Measurements from ENCODE around the gene HPS1. TPM values are rescaled to one million over a fixed set of nuclear protein-coding genes. Genes with fewer than 3 reads are reported as not detected.

The HPS1 gene
- total RNA-seq, 4 donors from 2014 or later = 46.1 to 88.2 (median 63.0) TPM

DNA sequence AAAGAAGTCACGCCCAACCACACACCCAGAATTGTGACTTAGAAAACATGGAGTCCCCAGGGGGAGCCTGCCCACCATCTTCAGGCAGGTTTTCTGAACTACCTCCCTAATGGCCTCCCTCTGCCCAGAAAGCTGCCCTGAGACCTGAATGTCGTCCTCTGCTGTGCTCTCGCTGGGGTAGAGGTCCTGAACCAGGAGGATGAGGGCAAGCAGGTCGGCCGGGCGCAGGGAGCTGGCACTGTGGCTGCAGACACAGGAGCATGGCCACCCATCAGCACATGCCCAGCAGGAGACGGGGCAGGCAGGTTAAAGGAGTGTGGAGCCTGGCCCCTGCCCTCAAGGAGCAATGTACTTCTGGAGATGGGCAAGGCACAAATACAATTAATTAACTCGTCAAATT is 16.3 kb downstream of the HPS1 start:
- TF ChIP-seq, protein P1, sequence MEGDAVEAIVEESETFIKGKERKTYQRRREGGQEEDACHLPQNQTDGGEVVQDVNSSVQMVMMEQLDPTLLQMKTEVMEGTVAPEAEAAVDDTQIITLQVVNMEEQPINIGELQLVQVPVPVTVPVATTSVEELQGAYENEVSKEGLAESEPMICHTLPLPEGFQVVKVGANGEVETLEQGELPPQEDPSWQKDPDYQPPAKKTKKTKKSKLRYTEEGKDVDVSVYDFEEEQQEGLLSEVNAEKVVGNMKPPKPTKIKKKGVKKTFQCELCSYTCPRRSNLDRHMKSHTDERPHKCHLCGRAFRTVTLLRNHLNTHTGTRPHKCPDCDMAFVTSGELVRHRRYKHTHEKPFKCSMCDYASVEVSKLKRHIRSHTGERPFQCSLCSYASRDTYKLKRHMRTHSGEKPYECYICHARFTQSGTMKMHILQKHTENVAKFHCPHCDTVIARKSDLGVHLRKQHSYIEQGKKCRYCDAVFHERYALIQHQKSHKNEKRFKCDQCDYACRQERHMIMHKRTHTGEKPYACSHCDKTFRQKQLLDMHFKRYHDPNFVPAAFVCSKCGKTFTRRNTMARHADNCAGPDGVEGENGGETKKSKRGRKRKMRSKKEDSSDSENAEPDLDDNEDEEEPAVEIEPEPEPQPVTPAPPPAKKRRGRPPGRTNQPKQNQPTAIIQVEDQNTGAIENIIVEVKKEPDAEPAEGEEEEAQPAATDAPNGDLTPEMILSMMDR (IDR thresholded peaks at IDR 0.05; ENCODE audit: low read depth) = no peak

DNA sequence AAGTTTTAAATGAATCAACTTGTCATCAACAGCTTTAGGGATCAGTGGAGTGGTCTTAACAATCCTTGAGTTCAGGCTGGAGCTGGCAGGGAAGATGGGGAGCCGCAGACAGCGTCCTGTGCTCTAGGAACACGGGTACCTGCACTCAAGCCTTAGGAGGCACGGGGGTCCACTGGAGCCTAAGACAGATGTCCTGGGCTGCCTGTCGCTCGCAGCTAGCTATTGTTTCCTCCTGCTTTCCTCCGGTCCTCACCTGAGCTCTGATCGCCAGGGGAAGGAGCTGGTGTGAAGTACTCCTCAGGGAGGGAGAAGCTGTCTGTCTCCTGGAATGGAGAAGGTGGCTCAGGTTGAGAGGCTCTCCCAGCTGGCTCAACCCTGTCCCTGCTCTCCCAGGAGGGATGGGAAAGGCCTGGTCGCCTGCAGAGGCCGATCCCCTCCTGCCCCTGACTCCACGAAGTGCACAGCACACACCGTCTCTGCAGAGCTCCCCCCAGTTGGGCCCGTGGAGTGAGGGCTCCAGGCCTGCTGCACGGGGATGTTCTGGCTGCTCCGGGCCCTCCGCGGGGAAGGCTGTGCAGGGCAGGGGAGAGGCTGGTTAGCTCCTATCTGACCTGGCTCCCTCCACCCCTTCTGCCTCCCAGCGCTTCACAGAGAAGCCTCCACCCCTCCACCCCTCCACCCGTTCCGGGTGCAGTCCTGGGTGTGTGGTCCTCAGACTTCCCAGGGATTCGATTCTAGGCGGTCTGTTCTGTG is 17.2 kb downstream of the HPS1 start:
- TF ChIP-seq, protein P1 (IDR thresholded peaks at IDR 0.05; ENCODE audit: low read depth) = no peak

DNA sequence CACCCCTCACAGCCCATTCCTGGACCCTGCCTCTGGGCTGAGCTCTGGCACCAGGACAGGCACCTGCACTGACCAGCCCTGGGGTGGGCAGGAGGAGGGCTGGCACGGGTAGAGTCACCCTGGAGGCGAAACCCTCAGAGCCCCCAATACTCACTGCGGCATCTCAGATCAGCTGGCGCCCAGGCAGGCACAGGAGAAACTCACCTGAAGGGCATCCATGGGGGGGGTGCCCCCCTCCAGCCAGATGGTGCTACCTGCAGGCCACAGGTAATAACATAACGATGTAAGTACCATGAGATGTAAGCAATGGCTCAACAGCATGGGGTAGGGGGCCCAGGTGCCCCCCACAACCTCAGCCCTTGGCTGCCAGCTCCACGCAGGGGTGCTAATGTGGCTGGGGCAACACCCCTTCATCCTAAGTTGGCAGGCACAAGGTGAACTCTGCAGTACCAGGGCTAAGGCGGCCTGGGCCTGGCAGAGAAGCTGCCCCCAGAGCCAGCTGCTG is 19.7 kb downstream of the HPS1 start:
- TF ChIP-seq, protein P1 (IDR thresholded peaks at IDR 0.05; ENCODE audit: low read depth) = no peak

DNA sequence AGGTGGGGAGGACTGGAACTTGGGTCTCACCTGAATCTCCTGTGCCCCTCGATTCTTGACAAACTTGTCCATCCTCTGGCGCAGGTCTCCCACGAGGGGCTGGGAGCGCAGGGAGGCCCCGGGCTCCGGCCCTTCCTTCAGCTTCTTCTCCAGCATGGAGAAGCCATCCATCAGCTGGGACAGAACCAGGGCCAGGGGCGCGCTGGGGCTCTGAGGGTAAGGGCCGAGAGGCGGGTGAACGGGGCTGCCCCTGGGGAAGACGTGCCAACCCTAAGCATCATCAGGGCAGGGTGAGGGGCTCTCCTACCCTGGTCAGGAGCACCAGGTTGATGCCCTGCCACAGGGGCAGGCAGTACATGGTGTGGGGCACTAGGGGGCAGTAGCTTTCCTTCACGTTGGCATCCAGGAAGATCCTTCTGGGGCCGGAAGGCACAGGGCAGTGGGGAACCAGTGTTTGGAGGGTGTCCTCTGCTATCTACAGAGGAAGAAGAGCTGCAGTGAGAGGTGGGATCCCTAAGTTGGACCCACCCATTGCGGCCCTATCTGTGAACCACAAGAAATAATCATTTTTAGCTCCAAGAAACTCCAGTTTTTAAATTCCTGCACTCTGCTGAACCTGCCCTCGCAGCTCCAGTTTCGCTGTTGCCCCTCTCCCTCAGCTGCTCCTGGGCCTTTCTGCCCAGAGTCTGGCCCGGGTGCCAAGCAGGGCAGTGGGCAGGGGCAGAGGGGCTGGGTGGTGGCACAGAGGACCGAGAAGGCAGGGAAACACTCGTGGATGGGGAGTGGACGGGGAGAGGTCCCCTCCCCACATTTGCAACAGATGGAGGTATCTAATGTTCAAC is 21.0 kb downstream of the HPS1 start:
- TF ChIP-seq, protein P1 (IDR thresholded peaks at IDR 0.05; ENCODE audit: low read depth) = no peak

DNA sequence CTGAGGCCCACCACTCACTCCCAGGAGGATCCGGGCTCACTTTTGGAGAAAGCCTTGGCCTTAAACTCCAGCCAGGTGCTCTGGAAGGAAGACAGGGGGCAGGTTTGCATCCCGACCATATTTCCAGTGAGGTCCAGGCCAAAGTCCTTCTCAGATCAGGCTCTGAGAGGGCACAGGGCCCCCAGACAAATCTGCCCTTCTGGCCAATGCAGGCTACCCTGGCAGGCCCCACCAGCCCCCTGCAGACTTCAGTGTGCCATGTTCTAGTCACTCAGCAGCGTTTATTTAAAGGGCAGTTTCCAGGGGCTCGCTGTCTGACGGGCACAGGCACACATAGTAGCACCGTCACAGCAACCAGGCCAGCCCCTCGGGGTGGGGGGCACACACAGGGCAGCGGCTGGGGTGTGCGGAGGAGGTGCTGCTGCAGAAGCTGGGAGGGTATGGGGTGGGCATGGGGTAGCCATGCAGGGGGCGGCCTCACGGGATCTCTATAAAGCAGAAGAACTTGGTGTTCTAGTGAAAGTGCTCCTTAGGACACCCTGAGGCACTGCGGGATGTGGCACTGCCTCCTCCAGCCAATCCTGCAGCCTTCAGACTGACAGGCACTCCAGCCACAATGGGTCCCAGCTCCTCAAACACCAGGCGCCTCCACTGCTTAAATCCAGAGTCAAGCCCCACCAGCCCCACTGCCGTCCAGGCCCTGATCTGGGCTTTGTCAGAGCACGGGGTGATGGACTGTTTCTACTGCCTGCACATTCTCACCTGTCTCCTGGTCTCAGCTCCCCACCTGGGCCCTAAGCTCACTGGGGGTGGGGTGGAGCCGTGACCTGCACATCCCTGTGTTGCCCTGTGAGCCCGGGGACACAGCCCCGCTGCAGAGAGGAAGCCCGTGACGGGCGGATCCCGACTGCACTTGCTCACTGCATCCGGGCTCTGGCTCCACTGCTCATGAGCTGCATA is 22.2 kb downstream of the HPS1 start:
- TF ChIP-seq, protein P1 (IDR thresholded peaks at IDR 0.05; ENCODE audit: low read depth) = no peak

DNA sequence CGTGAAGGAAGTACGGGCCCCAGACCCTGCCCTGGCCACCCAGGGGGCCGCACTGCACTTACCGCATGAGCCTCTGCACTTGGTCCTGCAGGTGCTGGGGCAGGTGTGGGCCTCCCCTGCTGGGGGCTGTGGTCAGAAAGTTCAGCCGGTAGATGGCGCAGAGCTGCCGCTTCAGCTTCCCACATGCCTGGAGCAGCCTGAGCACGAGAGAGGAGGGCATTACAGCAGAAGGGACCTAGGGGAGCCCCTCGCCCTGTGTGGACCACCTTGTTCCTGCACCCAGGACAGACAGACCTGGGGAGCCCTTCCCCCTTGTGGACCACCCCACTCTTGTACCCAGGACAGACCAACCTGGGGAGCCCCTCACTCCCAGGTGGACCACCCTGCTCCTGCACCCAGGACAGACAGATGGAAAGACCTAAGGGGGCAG is 23.0 kb downstream of the HPS1 start:
- TF ChIP-seq, protein P1 (IDR thresholded peaks at IDR 0.05; ENCODE audit: low read depth) = no peak

Measured in subcutaneous adipose tissue (tissue), 4 donors.